T-helper 1 cell treated with Interleukin-12 subunit alpha and Interleukin-12 subunit beta and Interleukin-4 antibody, amounts not matched to agents 30 ng/mL and 1 ng/mL, for 36 hours (primary cell): Measurements from ENCODE around the gene DHX34. TPM values are rescaled to one million over a fixed set of nuclear protein-coding genes. Genes with fewer than 3 reads are reported as not detected.
"Not testable (repeated sequence)": the region's sequence is repeated elsewhere in the genome, so short reads cannot be mapped to it uniquely, and the experiment has no call there.

Experiments used
- intact Hi-C: fragments of 100-400 bp; cut with micrococcal nuclease; formaldehyde crosslinking; loops from one replicate; pipeline ENCODE4 v1.15.1; 2024
- total RNA-seq: library from RNA; stranded (reverse); gene quantifications from 2 replicates; pipeline ENCODE4 v1.2.3, GENCODE V29; 2022

DHX34 gene
- total RNA-seq, 1 donor from 2014 or later, result 16.6 TPM

GRCh38 chr19:47323872-47324271, 25.2 kb upstream of the DHX34 start:
- intact Hi-C loops, result no loop called here

- intact Hi-C loops, result no loop called here
Measured at GRCh38 chr19:47324502-47324901, 24.6 kb upstream of the DHX34 start.

- intact Hi-C loops, result no loop called here
Measured at GRCh38 chr19:47330466-47330869, 18.6 kb upstream of the DHX34 start.

DNA sequence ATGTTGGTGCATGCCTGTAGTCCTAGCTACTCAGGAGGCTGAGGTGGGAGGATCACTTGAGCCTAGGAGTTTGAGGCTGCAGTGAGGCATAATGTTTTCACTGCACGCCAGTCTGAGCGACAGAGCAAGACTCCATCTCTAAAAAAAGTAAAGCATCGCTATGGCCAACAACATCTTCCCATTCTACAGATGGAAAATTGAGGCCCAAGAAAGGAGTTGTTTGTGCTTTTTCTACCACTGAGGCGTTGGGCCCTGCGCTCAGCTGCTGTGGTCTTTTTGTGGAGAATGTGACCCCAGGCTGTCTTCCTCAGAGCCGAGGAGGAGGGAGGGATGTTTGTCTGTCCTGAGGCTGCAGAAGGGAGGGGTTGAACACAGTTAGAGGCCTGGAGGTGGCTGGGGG, 17.6 kb upstream of the DHX34 start:
- intact Hi-C loops, result no loop called here

DNA sequence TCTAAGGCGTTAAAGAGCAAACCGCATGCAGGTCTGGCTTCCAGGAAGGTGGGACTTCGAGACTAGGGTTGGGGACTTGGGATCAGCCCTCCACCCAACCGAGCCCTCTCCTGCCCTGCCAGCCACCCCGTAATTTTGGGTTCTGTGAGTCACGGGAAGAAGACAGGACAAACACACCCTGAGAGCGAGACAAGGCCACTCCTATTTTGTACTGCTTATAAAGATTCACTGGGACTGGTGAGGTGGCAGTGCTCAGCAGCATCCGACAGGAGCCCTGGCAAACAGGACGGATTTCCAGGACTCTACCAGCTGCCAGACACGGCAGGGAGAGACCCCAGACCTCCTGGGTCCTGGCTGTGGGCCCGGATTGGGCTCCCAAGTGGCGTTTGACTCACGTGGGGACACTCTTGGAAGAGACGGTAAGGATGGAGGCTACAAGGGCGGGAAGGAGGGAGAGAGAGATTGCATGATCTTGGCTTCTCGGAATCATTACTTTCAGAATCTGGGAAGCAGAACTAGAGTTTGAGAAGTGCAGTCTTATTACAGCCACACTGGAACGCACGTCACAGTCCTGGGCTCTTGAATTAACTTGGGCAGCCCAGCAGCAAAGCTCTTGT, 17.1 kb upstream of the DHX34 start, which contains the start of gene C5AR2:
Gene C5AR2, plus strand, starts transcription at position 245 of the 617 bp plus-strand sequence. CDS start 8,625 bp downstream, outside the sequence.
- intact Hi-C loops, result no loop called here

DNA sequence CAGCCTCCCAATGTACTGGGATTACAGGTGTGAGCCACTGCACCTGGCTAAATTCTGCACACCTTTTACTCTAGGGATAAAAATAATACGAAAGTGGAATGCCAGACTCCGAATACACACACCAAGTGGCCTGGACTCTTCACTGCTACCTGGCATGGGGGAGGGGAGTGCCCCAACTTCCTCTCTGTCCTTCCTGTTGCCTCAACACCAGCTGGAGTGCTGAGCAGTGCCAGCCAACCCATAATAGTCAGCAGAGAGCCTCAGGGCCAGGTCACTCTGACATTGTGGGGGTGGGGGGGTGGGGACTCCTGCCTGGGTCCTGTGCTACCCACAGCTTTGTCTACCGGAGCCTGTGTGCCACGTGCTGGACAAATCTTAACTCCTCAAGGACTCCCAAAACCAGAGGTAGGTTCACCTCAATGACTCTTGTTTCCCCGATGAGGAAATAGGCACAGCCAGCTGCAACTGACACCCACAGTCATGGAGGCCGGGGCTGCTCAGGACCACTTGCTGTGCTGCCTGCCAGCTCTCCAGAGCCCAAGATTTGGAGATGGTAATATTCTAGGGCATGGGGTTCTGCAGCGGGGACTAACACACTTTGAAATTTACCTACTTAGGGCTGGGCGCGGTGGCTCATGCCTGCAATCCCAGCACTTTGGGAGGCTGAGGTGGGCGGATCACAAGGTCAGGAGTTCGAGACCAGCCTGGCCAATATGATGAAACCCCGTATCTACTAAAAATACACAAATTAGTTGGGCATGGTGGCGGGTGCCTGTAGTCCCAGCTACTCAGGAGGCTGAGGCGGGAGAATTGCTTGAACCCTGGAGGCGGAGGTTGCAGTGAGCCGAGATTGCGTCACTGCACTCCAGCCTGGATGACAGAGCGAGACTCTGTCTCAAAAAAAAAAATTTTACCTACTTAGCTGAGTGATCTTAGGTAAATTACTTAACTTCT, 12.1 kb upstream of the DHX34 start:
- intact Hi-C loops, result not testable (repeated sequence)

DNA sequence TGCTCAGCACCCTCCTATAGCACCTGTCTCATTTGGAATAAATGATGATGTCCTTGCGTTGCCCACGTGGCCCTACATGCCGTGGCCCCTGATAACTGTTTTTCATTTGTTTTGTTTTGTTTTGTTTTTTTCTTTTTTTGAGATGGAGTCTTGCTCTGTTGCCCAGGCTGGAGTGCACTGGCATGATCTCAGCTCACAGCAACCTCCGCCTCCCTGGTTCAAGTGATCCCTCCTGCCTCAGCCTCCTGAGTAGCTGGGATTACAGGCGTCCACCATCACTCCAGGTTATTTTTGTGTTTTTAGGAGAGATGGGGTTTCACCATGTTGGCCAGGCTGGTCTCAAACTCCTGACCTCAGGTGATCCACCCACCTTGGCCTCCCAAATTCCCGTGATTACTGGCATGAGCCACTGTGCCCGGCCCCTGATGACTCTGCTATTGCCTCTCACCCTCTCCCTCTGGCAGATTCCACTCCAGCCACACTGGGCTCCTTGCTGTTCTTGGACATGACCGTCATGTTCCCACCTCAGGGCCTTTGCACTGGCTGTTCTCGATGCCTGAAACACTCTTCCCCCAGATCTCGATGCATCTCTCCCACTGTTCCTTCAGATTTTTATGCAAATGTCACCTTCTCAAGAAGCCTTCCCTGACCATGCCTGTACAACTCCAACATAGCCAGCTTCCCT, 9.8 kb upstream of the DHX34 start:
- intact Hi-C loops, result no loop called here

GRCh38 chr19:47340477-47341208, 8.5 kb upstream of the DHX34 start:
- intact Hi-C loops, result no loop called here

GRCh38 chr19:47341734-47342133, 7.4 kb upstream of the DHX34 start:
- intact Hi-C loops, result no loop called here

DNA sequence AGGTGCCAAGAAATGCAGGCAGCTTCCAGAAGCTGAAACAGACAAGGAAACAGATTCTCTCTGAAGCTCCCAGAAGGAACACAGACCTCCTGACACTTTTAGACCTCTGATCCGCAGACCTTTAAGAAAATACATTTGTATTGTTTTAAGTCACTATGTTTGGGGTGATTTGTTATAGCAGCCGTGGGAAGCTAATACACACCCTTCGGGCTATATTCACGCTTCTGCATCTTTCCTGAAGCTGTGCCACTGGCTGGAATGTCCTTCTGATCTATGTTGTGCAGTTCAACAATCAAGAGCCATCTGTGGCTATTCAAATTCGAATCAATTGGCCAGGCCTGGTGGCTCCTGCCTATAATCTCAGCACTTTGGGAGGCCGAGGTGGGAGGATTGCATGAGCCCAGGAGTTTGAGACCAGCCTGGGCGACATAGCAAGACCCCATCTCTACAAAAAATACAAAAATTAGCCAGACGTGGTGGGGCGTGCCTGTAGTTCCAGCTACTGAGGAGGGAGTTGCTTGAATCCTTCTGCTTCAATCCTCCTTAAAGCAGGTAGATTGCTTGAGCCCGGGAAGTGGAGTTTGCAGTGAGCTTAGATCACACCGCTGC, 5.8 kb upstream of the DHX34 start:
- intact Hi-C loops, result no loop called here

GRCh38 chr19:47344425-47344824, 4.7 kb upstream of the DHX34 start:
- intact Hi-C loops, result no loop called here

- intact Hi-C loops, result loop anchor here (5.0 kb wide), 3 partner anchors 49 to 484 kb away; partner anchors contain the start of gene ARHGAP35
Measured at GRCh38 chr19:47346024-47346423, 3.1 kb upstream of the DHX34 start.

DNA sequence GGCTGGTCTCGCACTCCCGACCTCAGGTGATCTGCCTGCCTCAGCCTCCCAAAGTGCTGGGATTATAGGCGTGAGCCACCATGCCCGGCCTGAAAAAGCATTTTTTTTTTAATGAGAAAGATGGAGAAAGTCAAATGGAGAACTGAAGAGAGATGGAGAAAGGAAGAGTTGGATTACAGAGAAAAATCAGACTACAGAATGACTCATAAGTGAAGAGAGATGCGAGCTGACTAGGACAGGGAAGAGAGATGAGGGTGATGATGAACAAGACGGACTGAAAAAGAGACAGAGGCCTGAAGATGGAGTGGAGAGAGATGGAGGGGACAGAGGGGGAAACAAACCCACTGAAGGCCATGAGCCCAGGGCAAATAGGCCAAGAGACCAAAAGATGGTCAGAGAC, 1.5 kb downstream of the DHX34 start:
- intact Hi-C loops, result no loop called here

GRCh38 chr19:47351548-47351947, 2.4 kb downstream of the DHX34 start:
- intact Hi-C loops, result no loop called here

GRCh38 chr19:47352095-47352494, 3.0 kb downstream of the DHX34 start:
- intact Hi-C loops, result no loop called here

GRCh38 chr19:47353307-47353712, 4.2 kb downstream of the DHX34 start:
- intact Hi-C loops, result no loop called here

GRCh38 chr19:47356900-47357299, 7.8 kb downstream of the DHX34 start:
- intact Hi-C loops, result no loop called here

DNA sequence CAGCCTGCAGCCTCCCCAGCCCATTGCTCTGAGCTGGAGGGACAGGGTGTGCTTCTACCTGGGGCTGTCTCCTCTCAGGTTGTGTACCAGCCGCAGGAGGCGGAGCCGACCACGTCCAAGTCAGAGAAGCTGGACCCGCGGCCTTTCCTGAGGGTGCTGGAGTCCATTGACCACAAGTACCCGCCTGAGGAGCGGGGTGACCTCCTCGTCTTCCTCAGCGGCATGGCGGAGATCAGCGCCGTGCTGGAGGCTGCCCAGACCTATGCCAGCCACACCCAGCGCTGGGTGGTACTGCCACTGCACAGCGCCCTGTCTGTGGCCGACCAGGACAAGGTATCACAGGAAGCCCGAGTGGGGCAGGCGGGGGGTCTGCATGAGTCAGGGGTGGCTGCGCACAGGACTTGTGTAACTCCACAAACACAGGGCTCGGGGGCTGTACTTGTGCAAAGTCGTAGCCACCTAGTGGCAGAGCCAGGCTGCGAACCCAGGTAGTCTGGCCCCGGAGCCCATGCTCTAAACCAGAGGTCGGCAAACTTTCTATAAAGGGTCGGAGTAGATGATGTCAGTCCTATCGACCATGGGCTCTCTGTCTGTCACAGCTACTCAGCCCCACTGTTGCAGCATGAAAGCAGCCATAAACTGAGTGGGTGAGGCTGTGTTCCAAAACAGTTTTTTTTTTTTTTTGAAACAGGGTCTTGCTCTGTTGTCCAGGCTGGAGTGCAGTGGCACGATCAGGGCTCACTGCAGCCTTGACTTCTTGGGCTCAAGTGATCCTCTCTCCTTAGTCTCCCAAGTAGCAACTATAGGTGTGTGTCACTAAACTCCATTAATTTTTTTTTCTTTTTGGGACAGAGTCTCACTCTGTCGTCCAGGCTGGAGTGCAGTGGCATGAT, 8.9 kb downstream of the DHX34 start:
- intact Hi-C loops, result no loop called here

DNA sequence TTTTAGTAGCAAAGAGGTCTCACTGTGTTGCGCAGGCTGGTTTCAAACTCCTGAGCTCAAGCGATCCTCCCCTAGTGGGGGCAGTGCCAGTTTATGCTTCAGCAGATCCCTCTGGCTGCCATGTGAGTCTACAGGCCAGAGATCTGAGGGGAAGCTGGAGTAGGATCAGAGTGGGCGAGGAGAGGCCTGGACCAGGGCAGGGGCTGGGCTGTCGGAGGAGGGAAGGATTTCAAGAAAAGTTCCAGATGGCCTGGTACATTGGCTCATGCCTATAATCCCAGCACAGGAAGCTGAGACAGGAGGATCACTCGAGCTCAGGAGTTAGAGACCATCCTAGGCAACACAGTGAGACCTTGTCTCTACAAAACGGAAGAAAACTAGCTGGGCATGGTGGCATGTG, 9.8 kb downstream of the DHX34 start:
- intact Hi-C loops, result no loop called here

DNA sequence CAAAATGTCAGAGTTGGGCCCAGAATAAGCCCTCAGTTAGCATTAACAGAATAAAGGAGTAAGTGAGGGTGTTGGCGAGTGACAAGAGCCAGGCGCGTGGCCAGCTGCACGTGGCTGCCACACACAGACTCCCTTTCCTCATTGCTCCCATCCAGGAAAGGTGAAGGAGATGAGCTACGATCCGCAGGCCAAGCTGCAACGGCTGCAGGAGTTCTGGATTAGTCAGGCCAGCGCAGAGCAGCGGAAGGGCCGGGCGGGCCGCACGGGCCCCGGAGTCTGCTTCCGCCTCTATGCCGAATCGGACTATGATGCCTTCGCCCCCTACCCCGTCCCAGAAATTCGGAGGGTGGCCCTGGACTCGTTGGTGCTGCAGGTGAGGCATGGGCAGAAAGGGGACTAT, 13.2 kb downstream of the DHX34 start:
- intact Hi-C loops, result no loop called here
